AG10803 (cell line): ENCODE data around the gene CENPW.

Experiments
- DNase-seq: peaks from one replicate; pipeline ENCODE4 v3.0.0; 2010; ENCODE audit warnings: low read depth
- H3K4me3 ChIP-seq: 2 replicates; pipeline ENCODE4 v1.5.1; 2011; ENCODE audit warnings: mild to moderate bottlenecking, low read length, control low read depth
- TF ChIP-seq, protein P1 (sequence below): conservative IDR thresholded peaks from 2 replicates; pipeline ENCODE4 v1.5.1; 2011; ENCODE audit warnings: mild to moderate bottlenecking, low read length, control low read depth, inconsistent platforms

CENPW gene

DNA sequence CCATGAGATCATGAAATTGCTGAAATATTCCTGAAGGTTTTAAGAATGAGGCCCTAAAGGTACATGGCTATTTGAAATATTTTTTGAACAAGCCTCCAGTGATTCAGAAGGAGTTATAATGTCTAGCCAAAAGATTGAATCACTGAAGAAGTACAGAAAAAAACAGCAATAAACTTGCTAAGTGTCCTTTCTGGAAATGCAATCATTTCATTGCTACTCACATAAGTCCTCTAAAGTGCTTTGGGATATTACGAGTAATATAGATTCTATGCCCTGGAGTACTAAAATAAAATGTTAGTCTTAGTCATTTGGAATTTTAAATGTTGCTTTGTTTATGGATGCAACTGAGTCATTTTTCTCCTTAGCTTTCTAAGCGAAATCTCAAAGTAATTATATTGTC lies 32.7 kb downstream of the CENPW start:
- no peak overlapping the region for H3K4me3 ChIP-seq
- DNase-seq: no peak
- TF ChIP-seq, protein P1, sequence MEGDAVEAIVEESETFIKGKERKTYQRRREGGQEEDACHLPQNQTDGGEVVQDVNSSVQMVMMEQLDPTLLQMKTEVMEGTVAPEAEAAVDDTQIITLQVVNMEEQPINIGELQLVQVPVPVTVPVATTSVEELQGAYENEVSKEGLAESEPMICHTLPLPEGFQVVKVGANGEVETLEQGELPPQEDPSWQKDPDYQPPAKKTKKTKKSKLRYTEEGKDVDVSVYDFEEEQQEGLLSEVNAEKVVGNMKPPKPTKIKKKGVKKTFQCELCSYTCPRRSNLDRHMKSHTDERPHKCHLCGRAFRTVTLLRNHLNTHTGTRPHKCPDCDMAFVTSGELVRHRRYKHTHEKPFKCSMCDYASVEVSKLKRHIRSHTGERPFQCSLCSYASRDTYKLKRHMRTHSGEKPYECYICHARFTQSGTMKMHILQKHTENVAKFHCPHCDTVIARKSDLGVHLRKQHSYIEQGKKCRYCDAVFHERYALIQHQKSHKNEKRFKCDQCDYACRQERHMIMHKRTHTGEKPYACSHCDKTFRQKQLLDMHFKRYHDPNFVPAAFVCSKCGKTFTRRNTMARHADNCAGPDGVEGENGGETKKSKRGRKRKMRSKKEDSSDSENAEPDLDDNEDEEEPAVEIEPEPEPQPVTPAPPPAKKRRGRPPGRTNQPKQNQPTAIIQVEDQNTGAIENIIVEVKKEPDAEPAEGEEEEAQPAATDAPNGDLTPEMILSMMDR: no peak

- H3K4me3 ChIP-seq: no peak overlapping the region
- DNase-seq: no peak
- TF ChIP-seq, protein P1: no peak
Observed at GRCh38 chr6:126373344-126373743, 33.4 kb downstream of the CENPW start.

DNA sequence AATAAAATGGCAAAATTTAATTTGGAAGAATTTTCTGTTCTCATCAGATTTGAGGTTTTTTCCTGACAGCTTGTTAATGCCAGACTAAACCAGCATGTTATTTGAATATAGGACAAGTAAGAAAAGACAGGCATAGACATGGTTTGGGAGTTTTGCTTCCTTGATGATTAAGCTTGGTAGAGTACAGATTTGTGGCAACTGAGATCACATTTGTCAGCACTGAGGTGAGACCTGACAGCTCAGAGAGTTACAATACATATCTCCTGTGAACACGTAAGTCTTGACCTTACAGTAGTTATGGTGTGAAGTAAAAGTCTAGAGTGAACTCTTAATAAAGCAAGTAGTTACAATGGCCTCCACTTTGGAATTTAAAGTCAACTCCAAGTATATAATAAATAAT lies 34.5 kb downstream of the CENPW start:
- no peak overlapping the region for H3K4me3 ChIP-seq
- TF ChIP-seq, protein P1: no peak
- no peak for DNase-seq

DNA sequence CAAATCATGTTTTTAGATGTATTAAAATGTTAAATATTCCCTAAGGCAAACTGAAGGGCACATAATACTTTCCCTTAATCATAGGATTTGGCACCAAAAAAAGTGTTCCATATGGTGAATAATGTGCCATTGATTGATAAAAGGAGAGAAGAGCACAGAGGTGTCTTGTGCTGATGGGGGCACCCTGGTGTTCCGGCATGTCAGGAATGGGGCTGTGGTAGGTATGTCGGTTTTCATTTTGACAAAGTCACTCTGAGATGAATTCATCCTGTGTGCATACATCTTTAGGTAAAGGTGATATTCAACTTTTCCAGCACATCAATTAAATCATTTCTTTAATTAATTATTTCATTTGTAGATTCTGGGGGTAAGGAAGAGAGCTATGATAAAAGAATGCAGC lies 36.8 kb downstream of the CENPW start:
- DNase-seq: no peak
- H3K4me3 ChIP-seq: no peak overlapping the region
- TF ChIP-seq, protein P1: no peak

DNA sequence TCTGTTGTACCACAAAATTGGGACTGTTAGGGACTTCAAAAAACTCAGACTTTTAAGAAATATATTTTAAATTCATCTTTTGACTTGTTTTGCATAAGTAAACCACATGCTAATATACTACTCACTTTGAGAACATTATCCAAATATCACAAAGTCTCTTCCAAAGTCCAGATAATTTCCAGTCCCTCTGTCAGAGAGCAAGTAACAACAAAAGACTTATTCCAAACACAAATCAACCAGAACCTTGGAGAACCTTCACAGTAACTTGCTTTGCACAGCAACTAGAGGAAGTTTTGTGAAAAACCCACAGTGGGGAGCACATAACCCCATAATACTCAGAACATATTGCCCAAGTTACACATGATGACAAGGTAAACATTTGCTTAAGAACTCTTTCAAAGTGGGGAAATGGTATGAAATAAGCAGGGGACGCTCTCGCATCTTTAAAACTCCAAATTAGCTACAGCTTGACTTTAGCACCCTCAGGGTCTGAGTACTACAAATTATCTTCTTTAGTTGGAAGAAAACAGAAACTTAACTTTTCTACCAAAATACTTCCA lies 37.8 kb downstream of the CENPW start:
- H3K4me3 ChIP-seq: no peak overlapping the region
- TF ChIP-seq, protein P1: no peak
- no peak for DNase-seq

DNA sequence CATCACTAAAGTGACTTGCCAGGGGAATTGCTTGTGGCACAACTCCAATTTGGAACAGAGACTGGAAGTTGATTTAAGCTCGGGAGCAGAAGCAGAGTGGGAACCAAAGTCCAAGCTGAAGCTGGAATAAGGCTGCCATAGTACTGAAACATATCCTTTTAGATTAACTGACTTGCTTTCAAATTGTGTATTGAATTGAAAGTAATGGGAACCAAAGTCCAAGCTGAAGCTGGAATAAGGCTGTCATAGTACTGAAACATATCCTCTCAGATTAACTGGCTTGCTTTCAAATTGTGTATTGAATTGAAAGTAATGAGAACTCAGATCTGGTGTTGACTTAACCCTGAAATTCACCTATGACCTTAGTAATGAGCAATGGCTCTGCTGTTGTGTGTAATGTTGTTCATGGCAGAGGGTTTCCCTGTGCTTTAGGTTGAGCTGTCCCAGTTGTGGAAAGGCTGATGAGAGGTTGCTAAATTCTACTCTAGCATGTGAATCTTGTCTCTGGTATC lies 40.2 kb downstream of the CENPW start:
- H3K4me3 ChIP-seq: no peak overlapping the region
- no peak for DNase-seq
- TF ChIP-seq, protein P1: no peak

- TF ChIP-seq, protein P1: no peak
- no peak for DNase-seq
- no peak overlapping the region for H3K4me3 ChIP-seq
Observed at GRCh38 chr6:126381498-126381897, 41.6 kb downstream of the CENPW start.
